HCT116 (cell line): ENCODE data around the gene AGPS. TPM values are rescaled to one million over a fixed set of nuclear protein-coding genes. Genes with fewer than 3 reads are reported as not detected.

Source experiments
- ATAC-seq: fragments of 200-7000 bp; cut with Tn5 transposase; 2 replicates; pipeline ENCODE4 v1.9.1; 2020; ENCODE audit warnings: mild to moderate bottlenecking, moderate library complexity
- BruUV-seq: library from RNA; stranded (reverse); fragments of 400-500 nt; replicated peaks from 2 replicates; lab custom pipeline; 2021; lab: Mats Ljungman, UMichigan
- CTCF ChIA-PET: fragments of 300-600 bp; sonication (Branson Sonifier 250); formaldehyde crosslinking; loops from one replicate; lab custom pipeline; 2021; ENCODE audit warnings: antibody characterized with exemption; lab: Charles Lee
- POLR2A ChIA-PET: fragments of 300-600, 350-600 bp; sonication (Branson Sonifier 250); formaldehyde crosslinking; loops from one replicate; lab custom pipeline; 2021; ENCODE audit warnings: antibody characterized with exemption; lab: Charles Lee
- RAD21 ChIA-PET, 2 experiments: fragments of 300-600 bp; sonication (Branson Sonifier 250); formaldehyde crosslinking; loops; one replicate each; lab custom pipeline; 2023; ENCODE audit warnings: low total read pairs in 2 of 2; ENCODE audit not compliant: uncharacterized antibody in 2 of 2, unreplicated experiment in 2 of 2, low non-redundant PET in 1 of 2; lab: Charles Lee
- DNase-seq: peaks from one replicate; pipeline ENCODE4 v3.0.0-alpha.2; 2010; ENCODE audit warnings: low read depth, low spot score
- H2AFZ ChIP-seq: fragments of 200-600 bp; shearing (Covaris generic), sonication (generic); 2 replicates; pipeline ENCODE4 v1.6.1; 2017; ENCODE audit warnings: low read depth, mixed run types, mixed read lengths, antibody characterized with exemption, low read length; ENCODE audit not compliant: poor library complexity, severe bottlenecking
- H3K27ac ChIP-seq: 2 replicates; pipeline ENCODE4 v1.5.1; 2012; ENCODE audit warnings: low read depth, low read length
- H3K27me3 ChIP-seq: fragments of 200-600 bp; sonication (generic); 2 replicates; pipeline ENCODE4 v1.6.1; 2016; ENCODE audit warnings: mixed run types, low read length, mixed read lengths; ENCODE audit not compliant: insufficient read depth
- H3K36me3 ChIP-seq, 2 experiments: fragments of 200-500 bp in 1 of 2; fragments of 200-600 bp in 1 of 2; sonication (Bioruptor generic) in 1 of 2; sonication (generic) in 1 of 2; 2 replicates each; pipeline versions ENCODE4 v1.5.1 to v1.6.1; 2014 to 2016; ENCODE audit warnings: low read length in 2 of 2, inconsistent platforms in 1 of 2, mixed read lengths in 1 of 2, mixed run types in 1 of 2; ENCODE audit not compliant: insufficient read depth in 2 of 2, control insufficient read depth in 1 of 2
- H3K4me1 ChIP-seq, 2 experiments: fragments of 200-600 bp in 1 of 2; sonication (generic) in 1 of 2; 2 replicates each; pipeline versions ENCODE4 v1.5.1 to v1.6.1; 2012 to 2017; ENCODE audit warnings: low read length in 2 of 2, inconsistent platforms in 1 of 2, mild to moderate bottlenecking in 1 of 2, mixed read lengths in 1 of 2, mixed run types in 1 of 2, moderate library complexity in 1 of 2; ENCODE audit not compliant: insufficient read depth in 2 of 2, control insufficient read depth in 1 of 2
- H3K4me2 ChIP-seq: fragments of 200-600 bp; sonication (generic); 2 replicates; pipeline ENCODE4 v1.6.1; 2017; ENCODE audit warnings: mixed run types, low read length, mixed read lengths
- H3K4me3 ChIP-seq, 2 experiments: fragments of 200-600 bp in 1 of 2; sonication (generic) in 1 of 2; replicated peaks in 1 of 2; 2 replicates each; pipeline ENCODE4 v1.5.1; 2011 to 2016; ENCODE audit warnings: low read length in 2 of 2, control low read depth in 1 of 2, low read depth in 1 of 2, mild to moderate bottlenecking in 1 of 2, mixed read lengths in 1 of 2, mixed run types in 1 of 2
- H3K79me2 ChIP-seq: fragments of 200-600 bp; sonication (generic); 2 replicates; pipeline ENCODE4 v1.6.1; 2017; ENCODE audit warnings: mild to moderate bottlenecking, mixed run types, low read length, moderate library complexity, mixed read lengths; ENCODE audit not compliant: insufficient read depth
- H3K9ac ChIP-seq: fragments of 200-600 bp; sonication (generic); 2 replicates; pipeline ENCODE4 v1.6.1; 2016; ENCODE audit warnings: low read length, mixed read lengths
- H3K9me2 ChIP-seq: fragments of 200-600 bp; sonication (generic), shearing (Covaris generic); 2 replicates; pipeline ENCODE4 v1.6.1; 2017; ENCODE audit warnings: mixed run types, mild to moderate bottlenecking, moderate library complexity; ENCODE audit not compliant: insufficient read depth
- H3K9me3 ChIP-seq, 2 experiments: fragments of 200-500 bp in 1 of 2; fragments of 200-600 bp in 1 of 2; sonication (Bioruptor generic) in 1 of 2; sonication (generic) in 1 of 2; 2 replicates each; pipeline ENCODE4 v1.6.1; 2014 to 2017; ENCODE audit warnings: low read length in 2 of 2, mixed read lengths in 2 of 2, inconsistent platforms in 1 of 2, low read depth in 1 of 2, mild to moderate bottlenecking in 1 of 2, mixed run types in 1 of 2, moderate library complexity in 1 of 2; ENCODE audit not compliant: control insufficient read depth in 1 of 2, insufficient read depth in 1 of 2
- H4K20me1 ChIP-seq: fragments of 200-600 bp; sonication (generic), shearing (Covaris generic); 2 replicates; pipeline ENCODE4 v1.6.1; 2017; ENCODE audit warnings: mixed run types, mild to moderate bottlenecking, moderate library complexity; ENCODE audit not compliant: insufficient read depth
- EGR1 ChIP-seq: IDR thresholded peaks from 2 replicates; pipeline ENCODE4 v1.6.1; 2012; ENCODE audit warnings: low read depth
- ELF1 ChIP-seq: IDR thresholded peaks from 2 replicates; pipeline ENCODE4 v1.6.1; 2012; ENCODE audit warnings: low read depth, borderline replicate concordance
- FOSL1 ChIP-seq: IDR thresholded peaks from 2 replicates; pipeline ENCODE4 v1.6.1; 2012; ENCODE audit warnings: low read depth
- JUND ChIP-seq: IDR thresholded peaks from 2 replicates; pipeline ENCODE4 v1.6.1; 2012
- POLR2A ChIP-seq: IDR thresholded peaks from 2 replicates; pipeline ENCODE4 v1.7.0; 2011; ENCODE audit warnings: borderline replicate concordance; ENCODE audit not compliant: insufficient read depth, insufficient read length; ENCODE audit errors: extremely low read depth
- POLR2AphosphoS5 ChIP-seq: IDR thresholded peaks from 2 replicates; pipeline ENCODE4 v1.6.1; 2011; ENCODE audit warnings: mild to moderate bottlenecking, low read depth, low read length, moderate library complexity
- SP1 ChIP-seq: IDR thresholded peaks from 2 replicates; pipeline ENCODE4 v1.6.1; 2012; ENCODE audit warnings: low read depth
- SRF ChIP-seq: IDR thresholded peaks from 2 replicates; pipeline ENCODE4 v1.6.1; 2012; ENCODE audit warnings: low read depth
- YY1 ChIP-seq: IDR thresholded peaks from 2 replicates; pipeline ENCODE4 v1.6.1; 2011; ENCODE audit warnings: low read length, low read depth, moderate library complexity, mild to moderate bottlenecking; ENCODE audit not compliant: insufficient replicate concordance; ENCODE audit errors: extremely low read depth
- ZFX ChIP-seq: fragments of 450-650 bp; IDR thresholded peaks from 2 replicates; pipeline ENCODE4 v1.6.1; 2017
- ZNF274 ChIP-seq: fragments of 200-500 bp; sonication (Bioruptor generic); IDR thresholded peaks from 2 replicates; pipeline ENCODE4 v1.6.1; 2014; ENCODE audit warnings: mild to moderate bottlenecking, low read depth, low read length, inconsistent platforms
- intact Hi-C: fragments of 100-400 bp; cut with micrococcal nuclease; formaldehyde crosslinking; loops from 2 replicates; pipeline ENCODE4 v1.10.0; 2022
- total RNA-seq: library from RNA; stranded (reverse); gene quantifications from one replicate; pipeline ENCODE4 v1.2.1, GENCODE V29; 2021; ENCODE audit not compliant: unreplicated experiment
- TF ChIP-seq, protein P1 (sequence below): IDR thresholded peaks from 2 replicates; pipeline ENCODE4 v1.6.1; 2011; ENCODE audit warnings: mild to moderate bottlenecking, low read length, moderate library complexity; ENCODE audit not compliant: insufficient replicate concordance; ENCODE audit errors: extremely low read depth
- TF ChIP-seq, protein P2 (sequence below), 3 experiments: fragments of 200-600 bp in 1 of 3; sonication (generic) in 1 of 3; IDR thresholded peaks in 2 of 3; conservative IDR thresholded peaks in 1 of 3; 2 replicates each; pipeline ENCODE4 v1.5.1; 2012 to 2017; ENCODE audit warnings: low read depth in 2 of 3, low read length in 2 of 3, antibody characterized with exemption in 1 of 3, borderline replicate concordance in 1 of 3, control low read depth in 1 of 3, mild to moderate bottlenecking in 1 of 3, mixed read lengths in 1 of 3, mixed run types in 1 of 3, moderate library complexity in 1 of 3; ENCODE audit not compliant: insufficient read depth in 1 of 3
- TF ChIP-seq, protein P3 (sequence below): IDR thresholded peaks from 2 replicates; pipeline ENCODE4 v1.6.1; 2012; ENCODE audit warnings: low read depth
- TF ChIP-seq, protein P4 (sequence below): IDR thresholded peaks from 2 replicates; pipeline ENCODE4 v1.6.1; 2012

Gene AGPS
- total RNA-seq, 1 experiment from 2014 or later = 66.6 TPM

DNA sequence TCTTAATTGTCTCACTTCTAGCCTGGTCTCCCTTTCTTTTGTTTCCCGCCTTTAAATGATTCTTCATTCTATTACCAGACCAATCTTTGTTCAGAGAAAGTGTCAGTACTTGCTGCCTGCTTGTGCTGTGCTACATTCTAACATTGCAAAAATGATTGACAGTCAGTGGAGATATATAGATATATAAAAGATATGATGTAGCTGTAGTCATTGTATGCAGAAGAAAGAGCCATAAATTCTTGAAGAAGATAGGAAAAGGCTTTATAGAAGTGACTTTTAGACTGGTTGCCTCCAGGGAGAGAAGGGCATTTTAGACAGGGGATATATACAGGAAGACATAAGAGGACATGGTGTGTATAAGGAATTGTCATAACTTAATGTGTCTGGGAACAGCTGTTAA lies 13.6 kb downstream of the AGPS start:
- Histone ChIP-seq H3K36me3 (no peaks in the 10 kb centered on the region), H3K9me3 (no peaks in the 10 kb centered on the region)
- CTCF ChIA-PET = interaction anchor here (1.5 kb wide), 1 partner anchor 10 kb away, joined by 5 read pairs; no protein-coding TSS in a partner anchor

More for the DNA sequence above, 13.6 kb downstream of the AGPS start:
- Histone ChIP-seq H3K9ac (no peak overlapping the region), H3K9me2 (no peaks in the 10 kb centered on the region), H2AFZ (no peak overlapping the region), H3K79me2 (peaks cover 86% of the 10 kb centered on the region), H3K4me3 (no peak overlapping the region), H3K27me3 (no peaks in the 10 kb centered on the region), H3K4me2 (no peak overlapping the region), H3K4me1 (no peaks in the 10 kb centered on the region), H3K27ac (no peak overlapping the region), H4K20me1 (peaks cover 1% of the 10 kb centered on the region; the same call in 1 of the 2 replicates)
- TF ChIP-seq SRF (no peak), JUND (no peak), POLR2A (no peak), FOSL1 (no peak), ELF1 (no peak), ZFX (no peak), ZNF274 (no peak), SP1 (no peak), YY1 (no peak), POLR2AphosphoS5 (no peak), EGR1 (no peak)
- TF ChIP-seq, protein P1, sequence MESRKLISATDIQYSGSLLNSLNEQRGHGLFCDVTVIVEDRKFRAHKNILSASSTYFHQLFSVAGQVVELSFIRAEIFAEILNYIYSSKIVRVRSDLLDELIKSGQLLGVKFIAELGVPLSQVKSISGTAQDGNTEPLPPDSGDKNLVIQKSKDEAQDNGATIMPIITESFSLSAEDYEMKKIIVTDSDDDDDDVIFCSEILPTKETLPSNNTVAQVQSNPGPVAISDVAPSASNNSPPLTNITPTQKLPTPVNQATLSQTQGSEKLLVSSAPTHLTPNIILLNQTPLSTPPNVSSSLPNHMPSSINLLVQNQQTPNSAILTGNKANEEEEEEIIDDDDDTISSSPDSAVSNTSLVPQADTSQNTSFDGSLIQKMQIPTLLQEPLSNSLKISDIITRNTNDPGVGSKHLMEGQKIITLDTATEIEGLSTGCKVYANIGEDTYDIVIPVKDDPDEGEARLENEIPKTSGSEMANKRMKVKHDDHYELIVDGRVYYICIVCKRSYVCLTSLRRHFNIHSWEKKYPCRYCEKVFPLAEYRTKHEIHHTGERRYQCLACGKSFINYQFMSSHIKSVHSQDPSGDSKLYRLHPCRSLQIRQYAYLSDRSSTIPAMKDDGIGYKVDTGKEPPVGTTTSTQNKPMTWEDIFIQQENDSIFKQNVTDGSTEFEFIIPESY = no peak
- TF ChIP-seq, protein P2, sequence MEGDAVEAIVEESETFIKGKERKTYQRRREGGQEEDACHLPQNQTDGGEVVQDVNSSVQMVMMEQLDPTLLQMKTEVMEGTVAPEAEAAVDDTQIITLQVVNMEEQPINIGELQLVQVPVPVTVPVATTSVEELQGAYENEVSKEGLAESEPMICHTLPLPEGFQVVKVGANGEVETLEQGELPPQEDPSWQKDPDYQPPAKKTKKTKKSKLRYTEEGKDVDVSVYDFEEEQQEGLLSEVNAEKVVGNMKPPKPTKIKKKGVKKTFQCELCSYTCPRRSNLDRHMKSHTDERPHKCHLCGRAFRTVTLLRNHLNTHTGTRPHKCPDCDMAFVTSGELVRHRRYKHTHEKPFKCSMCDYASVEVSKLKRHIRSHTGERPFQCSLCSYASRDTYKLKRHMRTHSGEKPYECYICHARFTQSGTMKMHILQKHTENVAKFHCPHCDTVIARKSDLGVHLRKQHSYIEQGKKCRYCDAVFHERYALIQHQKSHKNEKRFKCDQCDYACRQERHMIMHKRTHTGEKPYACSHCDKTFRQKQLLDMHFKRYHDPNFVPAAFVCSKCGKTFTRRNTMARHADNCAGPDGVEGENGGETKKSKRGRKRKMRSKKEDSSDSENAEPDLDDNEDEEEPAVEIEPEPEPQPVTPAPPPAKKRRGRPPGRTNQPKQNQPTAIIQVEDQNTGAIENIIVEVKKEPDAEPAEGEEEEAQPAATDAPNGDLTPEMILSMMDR (IDR thresholded peaks at IDR 0.05 in 2 of 3, conservative IDR thresholded peaks at IDR 0.05 in 1 of 3; ENCODE audit: borderline replicate concordance in 1 of 3, insufficient read depth in 1 of 3, low read depth in 2 of 3, low read length in 2 of 3) = no peak
- TF ChIP-seq, protein P3, sequence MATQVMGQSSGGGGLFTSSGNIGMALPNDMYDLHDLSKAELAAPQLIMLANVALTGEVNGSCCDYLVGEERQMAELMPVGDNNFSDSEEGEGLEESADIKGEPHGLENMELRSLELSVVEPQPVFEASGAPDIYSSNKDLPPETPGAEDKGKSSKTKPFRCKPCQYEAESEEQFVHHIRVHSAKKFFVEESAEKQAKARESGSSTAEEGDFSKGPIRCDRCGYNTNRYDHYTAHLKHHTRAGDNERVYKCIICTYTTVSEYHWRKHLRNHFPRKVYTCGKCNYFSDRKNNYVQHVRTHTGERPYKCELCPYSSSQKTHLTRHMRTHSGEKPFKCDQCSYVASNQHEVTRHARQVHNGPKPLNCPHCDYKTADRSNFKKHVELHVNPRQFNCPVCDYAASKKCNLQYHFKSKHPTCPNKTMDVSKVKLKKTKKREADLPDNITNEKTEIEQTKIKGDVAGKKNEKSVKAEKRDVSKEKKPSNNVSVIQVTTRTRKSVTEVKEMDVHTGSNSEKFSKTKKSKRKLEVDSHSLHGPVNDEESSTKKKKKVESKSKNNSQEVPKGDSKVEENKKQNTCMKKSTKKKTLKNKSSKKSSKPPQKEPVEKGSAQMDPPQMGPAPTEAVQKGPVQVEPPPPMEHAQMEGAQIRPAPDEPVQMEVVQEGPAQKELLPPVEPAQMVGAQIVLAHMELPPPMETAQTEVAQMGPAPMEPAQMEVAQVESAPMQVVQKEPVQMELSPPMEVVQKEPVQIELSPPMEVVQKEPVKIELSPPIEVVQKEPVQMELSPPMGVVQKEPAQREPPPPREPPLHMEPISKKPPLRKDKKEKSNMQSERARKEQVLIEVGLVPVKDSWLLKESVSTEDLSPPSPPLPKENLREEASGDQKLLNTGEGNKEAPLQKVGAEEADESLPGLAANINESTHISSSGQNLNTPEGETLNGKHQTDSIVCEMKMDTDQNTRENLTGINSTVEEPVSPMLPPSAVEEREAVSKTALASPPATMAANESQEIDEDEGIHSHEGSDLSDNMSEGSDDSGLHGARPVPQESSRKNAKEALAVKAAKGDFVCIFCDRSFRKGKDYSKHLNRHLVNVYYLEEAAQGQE = no peak
- TF ChIP-seq, protein P4, sequence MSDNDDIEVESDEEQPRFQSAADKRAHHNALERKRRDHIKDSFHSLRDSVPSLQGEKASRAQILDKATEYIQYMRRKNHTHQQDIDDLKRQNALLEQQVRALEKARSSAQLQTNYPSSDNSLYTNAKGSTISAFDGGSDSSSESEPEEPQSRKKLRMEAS = no peak
- ChIA-PET RAD21 (no interaction called here), POLR2A (no interaction called here)
- intact Hi-C loops = no loop called here
- no peak for ATAC-seq
- BruUV-seq = no TSS peak
- no peak for DNase-seq
